NCI-H524 treated with DMSO at 0.1 percent for 48 hours (cell line): ENCODE measurements around the gene GJB6.
"Not testable (repeated sequence)": the region's sequence is repeated elsewhere in the genome, so short reads cannot be mapped to it uniquely, and the experiment has no call there.

Experiments used
- DNase-seq: peaks from one replicate; lab custom pipeline; 2025; lab: John Stamatoyannopoulos, UW

The GJB6 gene

DNA sequence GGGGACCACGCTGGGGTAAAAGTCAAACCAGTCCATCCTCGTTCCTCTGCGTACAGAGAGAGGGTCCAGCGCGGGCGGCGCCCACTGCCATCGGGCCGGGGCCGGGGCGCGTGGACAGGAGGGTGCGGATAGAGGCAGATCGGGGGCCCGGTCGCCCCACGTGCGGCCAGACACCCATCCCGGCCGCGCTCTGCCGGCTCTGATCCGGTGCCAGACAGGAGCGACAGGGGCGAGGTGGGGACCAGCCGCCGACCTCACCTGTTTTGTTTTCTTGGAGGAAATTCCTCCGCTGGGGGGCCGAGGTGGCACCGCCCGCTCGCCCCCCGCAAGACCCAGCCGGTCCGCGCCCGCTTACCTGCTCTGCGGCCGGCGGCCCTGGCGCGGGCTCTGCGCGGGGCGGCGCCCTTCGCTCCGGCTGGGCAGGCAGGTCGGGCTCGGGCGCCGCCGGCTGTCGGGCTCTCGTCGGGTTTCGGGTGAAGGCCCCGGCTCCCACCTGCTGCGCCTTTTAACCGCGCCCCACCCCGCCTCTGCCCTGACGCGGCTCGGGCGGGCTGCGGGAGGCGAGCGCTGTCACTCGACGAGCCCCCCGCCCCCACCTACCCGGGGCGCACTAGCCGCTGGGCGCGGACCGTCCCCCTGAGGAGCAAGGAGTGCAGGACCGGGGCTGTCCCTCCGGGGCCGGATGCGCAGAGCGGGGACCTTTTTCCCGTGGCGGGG is at the start of gene GJB6:
Gene GJB6, minus strand, starts transcription at position 481 of the 717 bp plus-strand sequence. CDS start 8,839 bp downstream, outside the sequence.
- no peak for DNase-seq

DNA sequence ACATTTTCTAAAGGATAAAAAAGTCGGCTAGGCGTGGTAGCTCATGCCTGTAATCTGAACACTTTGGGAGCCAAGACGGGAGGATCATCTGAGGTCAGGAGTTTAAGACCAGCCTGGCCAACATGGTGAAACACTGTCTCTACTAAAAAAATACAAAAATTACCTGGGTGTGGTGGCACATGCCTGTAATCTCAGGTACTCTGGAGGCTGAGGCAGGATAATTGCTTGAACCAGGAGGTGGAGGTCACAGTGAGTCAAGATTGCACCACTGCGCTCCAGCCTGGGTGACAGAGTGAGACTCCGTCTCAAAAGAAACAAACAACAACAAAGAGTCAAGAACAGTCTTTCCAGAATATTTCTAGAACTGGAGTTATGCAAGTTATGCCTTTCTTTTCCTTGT is 44.8 kb upstream of the GJB6 start:
- not testable (repeated sequence) for DNase-seq

DNA sequence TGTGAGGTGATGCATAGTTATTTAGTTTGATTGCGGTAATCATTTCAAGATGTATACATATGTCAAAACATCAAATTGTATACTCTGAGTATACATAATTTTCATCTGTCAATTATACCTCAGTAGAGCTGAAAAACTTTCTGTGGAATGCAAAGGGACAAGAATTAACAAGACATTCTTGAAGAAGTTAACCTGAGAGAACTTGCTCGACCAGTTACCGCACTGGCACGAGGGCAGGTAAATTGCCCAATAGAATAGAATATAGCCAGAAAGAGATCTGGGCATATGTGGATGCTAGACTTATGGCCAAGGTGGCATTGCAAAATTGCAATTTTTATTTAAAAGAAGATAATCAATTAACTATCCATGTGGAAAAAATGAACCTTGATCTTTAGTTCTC is 42.3 kb upstream of the GJB6 start:
- DNase-seq: no peak

DNA sequence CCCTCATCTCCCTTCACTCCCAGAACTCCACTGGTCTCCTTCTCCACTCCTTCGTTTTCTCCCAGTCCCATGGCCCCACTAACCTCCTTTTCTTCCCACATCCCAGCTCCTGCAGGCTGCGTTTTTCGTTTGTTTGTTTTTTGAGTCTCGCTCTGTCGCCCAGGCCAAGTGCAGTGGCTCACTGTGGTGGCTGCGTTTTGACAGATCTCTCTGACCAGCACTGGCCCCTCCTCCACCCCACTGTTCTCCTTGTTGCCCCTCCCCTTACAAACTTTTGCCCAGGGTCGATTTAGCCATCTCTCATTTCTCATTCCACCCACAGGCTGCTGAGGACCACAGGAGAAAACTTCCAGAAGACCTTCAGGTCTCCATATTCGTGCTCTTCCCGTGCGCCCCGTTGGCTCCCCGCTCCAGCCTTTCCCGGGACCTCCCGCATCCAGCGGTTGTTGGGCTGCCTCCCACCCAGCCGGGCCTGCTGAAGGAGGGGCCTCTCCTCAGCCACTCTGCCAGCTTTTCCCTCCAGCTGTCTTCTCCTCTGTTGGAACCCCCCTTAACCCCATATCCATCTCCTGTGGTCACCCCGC is 40.6 kb upstream of the GJB6 start:
- DNase-seq: no peak

DNA sequence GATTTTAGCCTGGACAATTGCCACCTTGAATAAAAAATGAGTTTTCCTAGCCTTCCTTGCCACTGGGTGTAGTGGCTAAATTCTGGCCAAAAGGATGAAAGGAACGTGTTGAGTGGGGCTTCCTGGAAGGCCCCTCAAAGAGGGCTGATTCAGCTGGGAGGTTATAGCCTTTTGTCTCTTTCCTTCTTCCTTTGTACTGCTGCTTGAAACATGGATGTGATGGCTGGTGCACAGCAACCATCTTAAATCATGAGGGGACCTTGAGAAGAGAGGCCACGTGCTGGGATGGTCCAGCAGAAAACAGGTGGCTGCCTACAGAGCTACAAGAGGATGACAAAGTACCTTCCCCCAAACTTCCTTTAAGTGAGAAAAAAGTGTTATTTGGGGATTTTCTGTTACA is 40.0 kb upstream of the GJB6 start:
- DNase-seq: no peak

DNA sequence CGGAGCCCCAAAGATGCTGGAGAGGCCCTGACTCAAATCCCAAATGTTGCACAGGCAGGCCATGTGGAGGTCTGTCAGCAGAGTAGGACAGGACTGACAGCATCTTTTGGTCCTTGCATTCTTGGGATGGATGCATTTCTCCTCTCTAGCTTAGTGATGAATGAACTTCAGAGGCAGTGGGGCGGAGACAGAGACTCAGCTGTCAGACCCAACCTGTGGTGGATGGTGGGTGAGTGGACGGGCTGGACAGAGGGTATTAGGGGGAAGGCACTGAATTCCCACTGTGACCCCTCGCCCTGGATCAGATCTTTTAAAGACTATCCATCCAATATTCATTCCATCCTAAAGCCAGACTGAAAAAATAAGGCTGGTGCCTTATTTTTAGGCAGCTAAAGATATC is 39.3 kb upstream of the GJB6 start:
- DNase-seq: no peak

DNA sequence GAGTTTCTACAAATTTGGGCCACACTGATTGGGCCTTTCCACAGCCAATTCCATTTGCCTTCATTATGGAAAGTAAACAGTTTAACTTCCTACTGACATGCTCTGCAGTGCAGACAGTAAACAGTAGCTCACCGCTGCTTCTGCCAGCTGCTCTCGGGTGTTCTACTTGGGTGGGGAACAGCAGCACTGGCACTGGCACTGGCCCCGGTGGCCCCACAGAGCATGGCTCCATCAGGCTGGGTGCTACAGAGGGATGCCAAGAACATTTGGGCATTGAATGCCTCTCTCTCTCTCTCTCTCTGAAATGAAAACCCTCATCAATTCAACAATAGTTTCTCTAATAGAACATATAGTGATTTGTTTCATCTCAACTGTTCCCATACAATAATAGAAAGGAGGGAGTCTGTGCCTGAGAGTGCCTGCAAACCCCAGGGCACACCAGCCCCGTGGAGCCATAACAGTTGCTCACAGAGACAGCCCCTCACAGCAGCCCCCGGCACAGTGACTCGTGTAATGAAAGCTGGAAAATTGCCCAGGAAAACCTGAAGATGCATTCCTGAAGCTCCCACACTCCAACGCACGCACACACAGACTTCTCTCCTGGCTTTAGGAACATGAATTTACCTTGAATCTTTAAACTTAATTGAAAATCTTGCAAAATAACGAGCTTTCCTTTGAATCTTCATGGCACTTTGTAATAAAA is 38.2 kb upstream of the GJB6 start:
- no peak for DNase-seq

DNA sequence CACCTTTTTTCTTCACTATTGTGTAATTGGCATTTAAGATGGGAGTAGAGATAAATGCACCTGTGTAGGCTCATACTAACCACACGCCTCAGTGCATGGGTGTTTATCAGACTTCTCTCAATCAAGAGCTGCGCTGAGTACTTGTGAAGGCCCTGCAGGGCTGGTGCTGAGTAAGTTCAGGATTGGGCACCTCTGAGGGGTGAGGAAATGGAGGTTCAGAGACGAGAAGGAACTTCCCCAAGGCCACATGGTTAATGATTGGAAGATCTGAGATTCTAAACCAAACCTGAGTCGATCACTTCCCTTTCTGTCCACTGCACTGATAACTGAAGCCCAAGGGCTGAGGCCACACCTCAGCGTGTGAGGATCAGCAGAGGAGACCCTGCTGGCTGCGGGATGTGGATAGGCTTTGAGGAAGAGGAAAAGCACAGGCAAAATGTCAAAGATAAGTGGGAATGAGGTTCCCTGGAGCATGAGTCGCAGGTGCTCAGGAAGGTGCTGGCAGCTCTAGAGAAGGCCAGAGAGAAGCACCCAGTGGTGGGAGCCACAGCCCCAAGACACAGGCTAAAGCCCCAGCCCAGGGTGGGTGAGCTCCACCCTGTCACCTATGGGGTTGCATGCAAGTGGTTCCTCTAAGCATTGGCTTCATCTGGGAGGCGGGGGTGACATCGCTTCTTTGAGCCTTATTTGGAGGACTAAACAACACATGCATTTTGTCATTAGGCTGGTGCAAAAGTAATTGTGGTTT is 32.3 kb upstream of the GJB6 start:
- no peak for DNase-seq

DNA sequence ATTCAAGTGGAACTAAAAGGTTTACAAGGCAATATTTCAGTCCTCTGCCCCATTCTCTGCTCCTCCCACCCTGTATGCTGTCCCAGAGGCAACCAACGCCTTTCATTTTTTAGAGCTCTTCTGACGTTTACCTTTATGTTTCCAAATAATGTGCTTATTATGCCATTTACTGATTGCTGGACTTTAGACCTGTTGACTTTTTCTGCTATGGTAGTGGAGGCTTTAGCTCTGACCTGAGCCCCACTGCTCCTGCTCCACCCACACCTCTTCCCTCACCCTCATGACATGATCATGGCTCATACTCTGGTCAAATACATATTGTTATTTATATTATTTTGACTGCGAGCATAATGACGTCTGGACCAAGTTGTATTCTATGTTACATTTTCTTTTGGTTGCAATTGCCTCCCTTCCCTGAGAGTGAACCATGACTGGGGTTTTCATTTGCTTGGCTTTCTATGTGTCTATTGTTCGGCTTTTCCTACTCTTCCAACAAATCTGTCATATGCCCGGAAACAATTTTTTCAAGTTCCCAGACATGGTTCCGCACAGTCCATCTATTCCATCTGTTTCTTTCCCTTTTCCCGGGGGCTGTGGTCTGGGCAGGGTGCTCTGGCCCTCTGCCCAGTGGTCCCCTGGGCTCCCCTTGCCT is 31.4 kb upstream of the GJB6 start:
- DNase-seq: no peak

DNA sequence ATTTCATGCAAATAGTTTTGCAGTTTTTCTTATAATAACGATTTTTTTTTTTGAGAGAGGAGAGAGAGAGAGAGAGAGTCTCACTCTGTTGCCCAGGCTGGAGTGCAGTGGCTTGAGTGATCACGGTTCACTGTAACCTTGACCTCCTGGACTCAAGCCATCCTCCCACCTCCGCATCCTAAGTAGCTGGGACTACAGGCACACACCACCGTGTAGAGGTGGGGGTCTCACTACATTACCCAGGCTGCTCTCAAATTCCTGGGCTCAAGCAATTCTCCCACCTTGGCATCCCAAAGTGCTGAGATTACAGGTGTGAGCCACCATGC is 26.8 kb upstream of the GJB6 start:
- DNase-seq: no peak

DNA sequence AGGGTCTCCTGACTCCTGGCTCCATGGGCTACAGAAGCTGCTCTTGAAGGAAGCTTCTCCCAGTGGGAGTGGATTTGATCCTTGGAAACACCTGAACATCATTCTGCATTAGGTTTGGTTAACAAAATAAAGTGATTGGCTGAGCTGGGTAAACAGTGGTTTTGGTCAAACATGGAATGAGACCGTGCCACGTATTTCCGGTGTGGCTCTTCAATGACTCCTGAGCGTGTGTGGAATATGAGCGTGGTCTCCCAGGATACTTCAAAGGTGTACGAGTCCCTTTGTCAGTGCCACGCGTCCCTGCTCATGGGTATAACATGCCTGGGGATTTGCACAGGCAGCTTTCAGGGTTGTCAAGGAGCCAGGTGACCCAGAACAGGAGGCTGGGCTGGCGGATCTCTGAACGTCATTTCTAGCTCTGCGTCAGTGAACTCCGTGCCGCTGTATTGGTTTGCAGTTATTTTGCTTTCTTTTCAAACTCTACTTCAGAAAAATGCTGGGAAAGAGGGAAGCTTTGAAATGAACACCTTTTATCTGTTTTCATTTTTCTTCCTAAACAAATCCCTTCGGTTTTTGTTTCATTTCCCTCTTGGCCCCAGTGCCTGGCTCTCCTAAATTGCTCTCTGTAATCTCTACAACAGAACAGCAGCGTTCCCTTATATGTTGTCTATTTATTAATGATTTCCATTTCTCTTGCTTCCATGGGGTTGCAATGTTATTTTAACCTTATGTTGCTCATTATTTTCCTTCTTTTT is 26.3 kb upstream of the GJB6 start:
- DNase-seq: no peak

DNA sequence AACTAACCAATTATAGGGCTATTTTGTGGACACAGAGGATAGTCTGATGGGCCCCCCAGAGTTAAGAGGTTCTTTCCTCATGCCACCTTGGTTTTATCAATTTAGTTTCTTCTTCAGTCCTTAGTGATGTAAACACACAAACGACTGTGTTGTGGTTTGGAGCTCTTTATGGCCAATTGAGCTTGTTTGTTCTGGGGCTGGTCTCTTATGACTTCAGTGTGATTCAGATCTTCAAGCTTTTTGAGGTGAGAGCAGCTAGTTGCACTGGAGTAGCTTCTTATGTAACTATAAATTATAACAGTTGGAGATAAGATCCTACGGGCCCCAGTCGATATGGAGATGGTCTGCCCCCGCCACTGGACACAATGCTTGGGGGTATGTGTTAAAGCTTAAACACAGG is 22.0 kb upstream of the GJB6 start:
- no peak for DNase-seq

DNA sequence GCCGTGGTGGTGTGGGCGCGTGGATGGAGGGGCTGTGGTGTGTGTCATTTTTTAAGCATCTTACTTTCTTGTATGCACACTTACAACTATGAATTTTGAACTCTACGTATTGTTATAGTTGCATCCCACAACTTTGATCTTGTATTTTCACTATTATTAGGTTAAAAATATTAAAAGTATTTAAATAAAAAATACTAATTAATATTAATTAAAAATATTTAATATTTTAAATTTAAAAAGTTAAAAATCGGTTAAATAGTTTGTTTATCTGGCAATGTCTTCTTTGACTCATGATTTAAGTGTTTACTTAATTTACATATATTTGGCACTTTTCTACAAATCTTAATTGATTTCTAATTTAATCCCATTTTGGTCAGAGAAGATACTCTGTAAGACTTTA is 17.8 kb upstream of the GJB6 start:
- DNase-seq: no peak

DNA sequence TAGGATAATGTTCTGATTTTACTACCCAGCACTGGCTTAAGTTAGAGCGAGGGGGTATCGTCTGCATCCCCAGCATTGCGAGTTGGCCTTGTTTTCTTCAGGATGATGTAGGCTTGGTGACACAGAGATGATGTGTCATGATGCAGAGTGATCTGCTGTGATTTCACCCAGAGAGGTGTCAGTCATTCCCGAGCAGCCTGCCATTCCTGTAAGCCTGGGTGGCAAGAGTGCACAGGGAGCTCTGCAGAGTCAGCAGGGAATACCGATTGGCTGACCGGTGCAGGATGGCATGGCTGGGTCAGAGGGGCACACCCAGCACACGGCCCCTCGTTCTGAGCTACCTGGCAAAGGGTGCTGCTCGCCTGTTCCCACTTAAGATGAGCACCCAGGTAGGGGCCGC is 15.8 kb upstream of the GJB6 start:
- no peak for DNase-seq

DNA sequence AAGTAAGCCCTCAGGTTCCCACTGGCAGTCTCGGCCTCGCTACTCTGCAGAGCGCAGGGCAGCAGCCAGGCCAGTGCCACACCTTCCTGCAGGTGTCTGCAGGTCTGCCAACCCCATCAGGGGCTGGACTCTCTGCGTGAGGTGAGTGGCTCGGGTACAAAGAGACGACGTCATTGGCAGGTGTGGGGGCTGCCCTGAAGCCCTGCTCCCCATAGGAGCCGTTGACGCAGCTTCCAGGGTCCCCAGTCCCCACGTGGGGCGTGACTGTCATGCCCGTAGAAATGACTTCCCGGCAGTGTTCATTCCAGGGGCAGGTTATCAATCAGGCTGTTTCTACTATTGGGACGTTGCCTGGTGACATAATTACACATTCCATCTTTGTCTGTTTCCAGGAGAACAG is 15.3 kb upstream of the GJB6 start:
- no peak for DNase-seq

DNA sequence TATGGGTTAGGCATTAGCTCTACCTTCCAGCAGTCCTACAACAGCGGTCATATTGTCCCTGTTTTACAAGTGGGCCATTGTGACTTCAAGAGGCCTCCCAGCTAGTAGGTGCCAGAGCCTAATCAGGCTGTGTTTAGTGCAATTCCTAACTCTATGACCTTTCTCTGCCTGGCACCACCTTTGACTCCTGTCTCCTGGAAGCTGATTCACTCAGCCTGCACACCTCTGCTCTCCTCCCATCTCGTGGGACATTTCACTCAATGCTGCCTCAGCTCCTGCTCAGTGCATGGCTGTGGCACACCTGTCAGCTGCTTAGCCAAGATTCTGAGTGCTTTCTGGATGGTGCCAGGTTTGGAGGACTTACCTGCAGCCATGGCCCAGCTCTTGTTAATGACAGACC is 9.5 kb upstream of the GJB6 start:
- DNase-seq: no peak

DNA sequence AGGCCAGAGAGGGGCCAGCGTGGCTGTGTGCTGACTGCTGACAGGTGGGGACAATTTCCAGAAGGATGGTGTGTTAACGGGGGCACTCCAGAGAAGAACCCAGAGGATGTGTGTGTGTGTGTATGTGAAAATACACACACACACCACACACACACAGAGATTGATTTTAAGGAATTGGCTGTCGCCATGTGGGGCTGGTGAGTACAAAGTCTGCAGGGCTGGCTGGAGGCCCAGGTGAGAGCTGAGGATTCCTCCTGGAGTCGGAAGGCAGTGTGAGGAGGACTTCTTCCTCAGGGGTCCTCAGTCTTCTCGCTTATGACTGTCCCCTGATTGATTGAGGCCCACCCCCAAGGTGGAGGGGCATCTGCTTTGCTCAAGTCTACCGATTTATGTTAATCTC is 7.6 kb upstream of the GJB6 start:
- no peak for DNase-seq

DNA sequence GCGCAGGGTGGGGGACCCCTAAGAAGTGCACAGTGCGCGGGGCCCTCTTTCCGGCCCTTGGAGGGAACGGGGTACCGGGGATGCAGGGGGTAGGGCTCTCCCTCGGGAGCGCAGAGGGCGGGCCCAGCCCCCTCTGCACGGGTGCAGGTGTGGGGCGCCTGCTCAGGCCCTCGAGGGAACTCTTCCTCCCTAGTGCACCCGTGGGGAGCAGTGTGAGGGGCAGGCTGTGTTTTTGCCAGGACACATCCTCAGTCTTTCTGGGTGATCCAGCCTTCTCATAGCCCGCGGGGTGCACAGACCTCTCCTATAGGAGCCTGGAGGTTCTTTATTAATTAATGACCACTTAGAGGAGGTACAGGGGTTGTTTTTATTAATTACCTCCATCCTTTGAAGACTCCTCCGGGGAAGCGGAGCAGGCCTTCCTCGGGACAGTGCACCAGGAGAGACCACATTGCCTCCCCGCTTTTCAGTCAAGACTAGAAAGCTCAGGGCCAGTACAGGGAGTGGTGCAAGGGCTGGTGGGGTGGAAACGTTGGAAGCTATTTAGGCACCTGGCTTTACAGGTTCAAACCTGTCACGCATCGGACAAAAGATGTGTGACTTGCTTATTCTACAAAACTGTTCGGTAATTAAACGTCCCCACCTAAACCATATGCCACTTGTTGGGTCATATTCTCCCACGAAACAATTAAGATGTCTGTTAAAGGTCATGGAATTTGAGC is 598 bp upstream of the GJB6 start:
- DNase-seq: no peak

DNA sequence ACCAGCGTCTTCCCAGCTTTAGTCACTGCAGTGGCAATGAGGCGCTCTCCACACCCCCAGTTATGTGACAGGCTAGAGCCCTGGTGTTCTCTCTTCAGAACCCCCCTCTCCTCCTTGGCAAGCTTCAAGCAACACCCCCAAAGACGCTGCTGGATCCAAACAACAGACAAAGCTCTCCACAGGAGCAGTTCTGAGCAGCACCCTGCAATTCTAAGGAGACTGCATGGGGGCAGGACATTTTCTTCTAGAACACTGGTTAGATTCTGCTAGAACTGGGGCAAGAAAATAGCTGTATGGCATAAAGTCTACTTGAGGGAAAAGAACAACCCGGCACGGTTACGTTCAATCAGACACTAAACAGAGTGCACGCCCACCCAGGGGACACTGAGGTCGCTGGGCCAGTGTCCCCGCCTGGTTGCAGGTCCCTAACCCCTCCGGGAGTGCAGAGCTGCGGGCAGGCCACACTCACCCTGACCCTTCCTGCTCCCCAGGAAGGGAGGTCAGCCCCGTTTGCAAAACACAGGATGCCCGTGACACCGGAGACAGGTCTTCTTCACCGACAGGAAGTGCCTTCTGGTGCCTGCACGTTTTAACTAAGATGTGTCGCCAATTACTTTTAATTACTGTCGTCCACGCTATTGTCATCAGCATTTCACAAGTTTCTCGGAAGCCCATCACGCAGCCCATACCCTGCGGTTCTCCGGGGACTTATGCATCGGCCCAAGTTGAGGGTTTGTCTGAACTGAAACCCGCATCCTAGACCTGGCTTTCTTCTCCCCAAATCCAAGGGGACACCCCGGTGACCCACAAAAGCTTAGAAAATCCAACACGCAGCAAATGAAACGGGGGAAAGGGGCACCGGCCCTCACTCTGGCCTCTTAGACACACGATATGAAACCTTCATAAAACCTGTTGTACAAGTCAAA is 943 bp downstream of the GJB6 start:
- DNase-seq: no peak

DNA sequence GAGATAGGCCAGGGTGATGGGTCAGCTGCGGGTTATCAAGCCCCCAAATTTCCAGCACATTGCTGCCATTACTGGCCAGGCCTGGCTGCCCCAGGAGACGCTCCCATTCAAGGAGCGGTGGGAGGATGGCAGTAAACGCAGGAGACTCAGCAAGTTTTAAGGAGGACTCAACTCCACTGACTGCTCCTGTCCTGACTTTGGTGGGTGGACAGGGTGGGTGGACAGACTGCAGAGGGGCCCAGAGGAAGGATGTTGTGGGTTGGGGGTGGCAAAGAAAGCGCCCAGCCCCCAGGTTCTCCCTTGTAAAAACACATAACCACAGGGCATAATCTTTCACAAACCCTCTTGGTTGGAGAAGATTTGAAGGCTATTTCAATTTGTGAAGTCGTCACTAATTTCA is 4.4 kb downstream of the GJB6 start:
- DNase-seq: no peak
